ENCODE data around the gene SEMA6D. TPM values are rescaled to one million over a fixed set of nuclear protein-coding genes. Genes with fewer than 3 reads are reported as not detected.
A peak's percentile ranks its signal among the peaks of the same experiment; 100 is the strongest.

Gene SEMA6D
- total and polyA plus RNA-seq, 12 donors = 1.4 to 20.1 (median 11.9) TPM

GRCh38 chr15:47744973-47745372, 27.7 kb downstream of the SEMA6D start:
- TF ChIP-seq, protein P1, sequence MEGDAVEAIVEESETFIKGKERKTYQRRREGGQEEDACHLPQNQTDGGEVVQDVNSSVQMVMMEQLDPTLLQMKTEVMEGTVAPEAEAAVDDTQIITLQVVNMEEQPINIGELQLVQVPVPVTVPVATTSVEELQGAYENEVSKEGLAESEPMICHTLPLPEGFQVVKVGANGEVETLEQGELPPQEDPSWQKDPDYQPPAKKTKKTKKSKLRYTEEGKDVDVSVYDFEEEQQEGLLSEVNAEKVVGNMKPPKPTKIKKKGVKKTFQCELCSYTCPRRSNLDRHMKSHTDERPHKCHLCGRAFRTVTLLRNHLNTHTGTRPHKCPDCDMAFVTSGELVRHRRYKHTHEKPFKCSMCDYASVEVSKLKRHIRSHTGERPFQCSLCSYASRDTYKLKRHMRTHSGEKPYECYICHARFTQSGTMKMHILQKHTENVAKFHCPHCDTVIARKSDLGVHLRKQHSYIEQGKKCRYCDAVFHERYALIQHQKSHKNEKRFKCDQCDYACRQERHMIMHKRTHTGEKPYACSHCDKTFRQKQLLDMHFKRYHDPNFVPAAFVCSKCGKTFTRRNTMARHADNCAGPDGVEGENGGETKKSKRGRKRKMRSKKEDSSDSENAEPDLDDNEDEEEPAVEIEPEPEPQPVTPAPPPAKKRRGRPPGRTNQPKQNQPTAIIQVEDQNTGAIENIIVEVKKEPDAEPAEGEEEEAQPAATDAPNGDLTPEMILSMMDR (IDR thresholded peaks at IDR 0.05) = no peak
- Histone ChIP-seq H3K4me3 (no peak overlapping the region), H3K27me3 (no peaks in the 10 kb centered on the region), H3K9me3 (no peaks in the 10 kb centered on the region), H3K36me3 (peaks cover 0 to 17% (median 0%) of the 10 kb centered on the region in 9 donors), H3K27ac (no peak overlapping the region), H3K4me1 (peaks cover 3 to 58% (median 26%) of the 10 kb centered on the region in 9 donors)
- intact Hi-C loops (cut with DNase I) = no loop called here
- whole genome bisulfite sequencing, 2 donors = 95 to 96% methylated on average over 2 of the region's 2 CpGs
- DNase-seq (no peak), ATAC-seq (no peak)

GRCh38 chr15:47746516-47746915, 29.2 kb downstream of the SEMA6D start:
- Histone ChIP-seq H3K4me1 (peaks cover 3 to 71% (median 38%) of the 10 kb centered on the region in 9 donors), H3K27ac (no peak overlapping the region), H3K27me3 (no peaks in the 10 kb centered on the region), H3K4me3 (no peak overlapping the region), H3K36me3 (peaks cover 0 to 17% (median 0%) of the 10 kb centered on the region in 9 donors), H3K9me3 (no peaks in the 10 kb centered on the region)
- intact Hi-C loops (cut with DNase I) = no loop called here
- TF ChIP-seq, protein P1 (IDR thresholded peaks at IDR 0.05) = no peak
- 78 to 87% methylated on average over 3 of the region's 3 CpGs for WGBS, 2 donors
- DNase-seq (no peak), ATAC-seq (no peak)

GRCh38 chr15:47750030-47750739, 32.9 kb downstream of the SEMA6D start:
- intact Hi-C loops (cut with DNase I) = no loop called here
- Histone ChIP-seq H3K27me3 (no peaks in the 10 kb centered on the region), H3K36me3 (peaks cover 0 to 17% (median 0%) of the 10 kb centered on the region in 9 donors), H3K9me3 (peaks cover 0 to 27% (median 13%) of the 10 kb centered on the region in 11 donors), H3K4me3 (no peak overlapping the region), H3K27ac (no peak overlapping the region), H3K4me1 (peaks cover 0 to 37% (median 14%) of the 10 kb centered on the region in 9 donors)
- peak in 3 of 8 donors; percentile 16 to 56 (median 42) for ATAC-seq
- whole genome bisulfite sequencing, 2 donors = 44 to 45% methylated on average over 2 of the region's 2 CpGs
- no peak for DNase-seq
- TF ChIP-seq, protein P1 (IDR thresholded peaks at IDR 0.05) = no peak

GRCh38 chr15:47750740-47751262, 33.5 kb downstream of the SEMA6D start:
- no peak for DNase-seq
- no peak overlapping the region for H3K4me3 ChIP-seq
- peaks cover 0 to 31% (median 14%) of the 10 kb centered on the region in 9 donors for H3K4me1 ChIP-seq
- TF ChIP-seq, protein P1 (IDR thresholded peaks at IDR 0.05) = no peak
- peaks cover 0 to 31% (median 13%) of the 10 kb centered on the region in 11 donors for H3K9me3 ChIP-seq
- 80 to 82% methylated on average over 4 of the region's 4 CpGs for WGBS, 2 donors
- intact Hi-C loops (cut with DNase I) = no loop called here
- H3K27ac ChIP-seq = no peak overlapping the region
- no peaks in the 10 kb centered on the region for H3K27me3 ChIP-seq
- peaks cover 0 to 15% (median 0%) of the 10 kb centered on the region in 9 donors for H3K36me3 ChIP-seq
- ATAC-seq = no peak
